ENCODE data around the gene SLC26A5. TPM values are rescaled to one million over a fixed set of nuclear protein-coding genes. Genes with fewer than 3 reads are reported as not detected.
A peak's percentile ranks its signal among the peaks of the same experiment; 100 is the strongest.

Gene SLC26A5
- total and polyA plus RNA-seq, 10 of the 15 experiments (the other 5 are each of a cell fraction or from before 2014, with no cell fraction given), result 0.03 TPM; not detected in 9

DNA sequence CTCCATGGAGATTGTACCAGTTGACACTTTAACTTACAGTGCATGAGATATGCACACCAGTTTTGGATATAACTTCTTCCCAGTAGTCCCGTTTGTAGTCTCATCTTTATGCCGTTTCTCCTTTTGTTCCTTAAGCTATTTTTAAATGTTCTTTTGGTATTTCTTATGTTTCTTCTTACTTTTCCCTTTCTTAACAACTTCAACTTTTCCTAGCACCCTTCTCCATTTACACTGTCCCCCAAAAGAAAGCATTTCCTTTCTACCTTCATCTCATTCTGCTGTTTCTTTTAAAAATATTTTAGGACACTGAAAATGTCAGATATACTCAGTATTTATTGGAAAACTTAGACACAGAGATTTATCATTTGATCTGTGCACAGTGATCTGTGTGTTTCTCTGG, 97.0 kb downstream of the SLC26A5 start:
- WGBS (ENCODE audit: insufficient coverage, insufficient replicate concordance, low lambda C conversion rate, missing lambda C conversion rate), result 18% methylated on average over 2 of the region's 2 CpGs
- Histone ChIP-seq H3K4me2 (ENCODE audit: control insufficient read depth, insufficient read depth) (peak overlapping the region; percentile 77), H4K20me1 (ENCODE audit: control insufficient read depth, insufficient read depth) (no peaks in the 10 kb centered on the region; the same call in 1 of the 2 replicates), H3K4me1 (ENCODE audit: control insufficient read depth, insufficient read depth, low read length) (peaks cover 7% of the 10 kb centered on the region), H3K27ac (ENCODE audit: control insufficient read depth, insufficient read depth) (peak overlapping the region; percentile 4; the same call in 1 of the 2 replicates), H3K9ac (ENCODE audit: control insufficient read depth, insufficient read depth, low read length) (peak overlapping the region; percentile 84), H3K9me3 (replicated peaks; ENCODE audit: control insufficient read depth, insufficient read depth, low read length) (no peaks in the 10 kb centered on the region), H3K4me3 (peak overlapping the region; percentile 93), H3K27me3 (replicated peaks in 1 of 2; ENCODE audit: control insufficient read depth in 2 of 2, insufficient read depth in 2 of 2, low read length in 1 of 2) (no peaks in the 10 kb centered on the region), H3K79me2 (ENCODE audit: control insufficient read depth, insufficient read depth, low read length) (peaks cover 67% of the 10 kb centered on the region), H2AFZ (ENCODE audit: control insufficient read depth, low read depth, low read length) (no peak overlapping the region), H3K36me3 (ENCODE audit: control insufficient read depth in 2 of 2, insufficient read depth in 2 of 2, low read length in 1 of 2) (peaks cover 0 to 4% of the 10 kb centered on the region in 2 experiments; a peak in 1 of 4 replicates)
- ChIA-PET SMC1A (ENCODE audit: uncharacterized antibody, unreplicated experiment) (no interaction called here), POLR2A (no interaction called here), RAD21 (ENCODE audit: unreplicated experiment) (interaction anchor here (1.0 kb wide), 1 partner anchor 55 kb away, joined by 3 read pairs; no protein-coding TSS in a partner anchor), CTCF (no interaction called here)
- no peak for TF ChIP-seq KAT2A (conservative IDR thresholded peaks at IDR 0.05; ENCODE audit: control insufficient read depth, low read depth, low read length)
- no peak for TF ChIP-seq BMI1 (IDR thresholded peaks at IDR 0.05; ENCODE audit: borderline replicate concordance)
- TF ChIP-seq, protein P1, sequence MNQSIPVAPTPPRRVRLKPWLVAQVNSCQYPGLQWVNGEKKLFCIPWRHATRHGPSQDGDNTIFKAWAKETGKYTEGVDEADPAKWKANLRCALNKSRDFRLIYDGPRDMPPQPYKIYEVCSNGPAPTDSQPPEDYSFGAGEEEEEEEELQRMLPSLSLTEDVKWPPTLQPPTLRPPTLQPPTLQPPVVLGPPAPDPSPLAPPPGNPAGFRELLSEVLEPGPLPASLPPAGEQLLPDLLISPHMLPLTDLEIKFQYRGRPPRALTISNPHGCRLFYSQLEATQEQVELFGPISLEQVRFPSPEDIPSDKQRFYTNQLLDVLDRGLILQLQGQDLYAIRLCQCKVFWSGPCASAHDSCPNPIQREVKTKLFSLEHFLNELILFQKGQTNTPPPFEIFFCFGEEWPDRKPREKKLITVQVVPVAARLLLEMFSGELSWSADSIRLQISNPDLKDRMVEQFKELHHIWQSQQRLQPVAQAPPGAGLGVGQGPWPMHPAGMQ (IDR thresholded peaks at IDR 0.05; ENCODE audit: borderline replicate concordance), result no peak
- no peak for TF ChIP-seq NR2F1 (conservative IDR thresholded peaks at IDR 0.05)
- no peak for TF ChIP-seq TCF3 (IDR thresholded peaks at IDR 0.05; ENCODE audit: borderline replicate concordance, insufficient read depth, low read depth, low read length)
- TF ChIP-seq MTA3 (IDR thresholded peaks at IDR 0.05; ENCODE audit: borderline replicate concordance, low read length), result no peak
- TF ChIP-seq NFYB (IDR thresholded peaks at IDR 0.05; ENCODE audit: insufficient read depth, low read depth, low read length), result no peak
- no peak for TF ChIP-seq LARP7 (IDR thresholded peaks at IDR 0.05)
- TF ChIP-seq, protein P2, sequence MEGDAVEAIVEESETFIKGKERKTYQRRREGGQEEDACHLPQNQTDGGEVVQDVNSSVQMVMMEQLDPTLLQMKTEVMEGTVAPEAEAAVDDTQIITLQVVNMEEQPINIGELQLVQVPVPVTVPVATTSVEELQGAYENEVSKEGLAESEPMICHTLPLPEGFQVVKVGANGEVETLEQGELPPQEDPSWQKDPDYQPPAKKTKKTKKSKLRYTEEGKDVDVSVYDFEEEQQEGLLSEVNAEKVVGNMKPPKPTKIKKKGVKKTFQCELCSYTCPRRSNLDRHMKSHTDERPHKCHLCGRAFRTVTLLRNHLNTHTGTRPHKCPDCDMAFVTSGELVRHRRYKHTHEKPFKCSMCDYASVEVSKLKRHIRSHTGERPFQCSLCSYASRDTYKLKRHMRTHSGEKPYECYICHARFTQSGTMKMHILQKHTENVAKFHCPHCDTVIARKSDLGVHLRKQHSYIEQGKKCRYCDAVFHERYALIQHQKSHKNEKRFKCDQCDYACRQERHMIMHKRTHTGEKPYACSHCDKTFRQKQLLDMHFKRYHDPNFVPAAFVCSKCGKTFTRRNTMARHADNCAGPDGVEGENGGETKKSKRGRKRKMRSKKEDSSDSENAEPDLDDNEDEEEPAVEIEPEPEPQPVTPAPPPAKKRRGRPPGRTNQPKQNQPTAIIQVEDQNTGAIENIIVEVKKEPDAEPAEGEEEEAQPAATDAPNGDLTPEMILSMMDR (IDR thresholded peaks at IDR 0.05 in 2 of 3, conservative IDR thresholded peaks at IDR 0.05 in 1 of 3; ENCODE audit: control insufficient read depth in 2 of 3, extremely low read depth in 1 of 3, insufficient read depth in 1 of 3, low read depth in 3 of 3, low read length in 3 of 3), result no peak
- no peak for TF ChIP-seq POLR2AphosphoS2 (IDR thresholded peaks at IDR 0.05; ENCODE audit: low read depth, low read length)
- intact Hi-C loops (cut with micrococcal nuclease; ENCODE audit: unreplicated experiment), result loop anchor here (10.0 kb wide), 1 partner anchor 204 kb away; the partner anchor contains the start of gene NAPEPLD
- in situ Hi-C loops (cut with MboI), result loop anchor here (25.0 kb wide), 1 partner anchor 1738 kb away; no protein-coding TSS in a partner anchor
- BruUV-seq (replicated peaks), result no TSS peak
- ATAC-seq (no peak), FAIRE-seq (no peak), DNase-seq (ENCODE audit: low read depth, low spot score) (no peak)

Data from GM12878 (cell line).